ENCODE results near the gene SLC7A8.

DNA sequence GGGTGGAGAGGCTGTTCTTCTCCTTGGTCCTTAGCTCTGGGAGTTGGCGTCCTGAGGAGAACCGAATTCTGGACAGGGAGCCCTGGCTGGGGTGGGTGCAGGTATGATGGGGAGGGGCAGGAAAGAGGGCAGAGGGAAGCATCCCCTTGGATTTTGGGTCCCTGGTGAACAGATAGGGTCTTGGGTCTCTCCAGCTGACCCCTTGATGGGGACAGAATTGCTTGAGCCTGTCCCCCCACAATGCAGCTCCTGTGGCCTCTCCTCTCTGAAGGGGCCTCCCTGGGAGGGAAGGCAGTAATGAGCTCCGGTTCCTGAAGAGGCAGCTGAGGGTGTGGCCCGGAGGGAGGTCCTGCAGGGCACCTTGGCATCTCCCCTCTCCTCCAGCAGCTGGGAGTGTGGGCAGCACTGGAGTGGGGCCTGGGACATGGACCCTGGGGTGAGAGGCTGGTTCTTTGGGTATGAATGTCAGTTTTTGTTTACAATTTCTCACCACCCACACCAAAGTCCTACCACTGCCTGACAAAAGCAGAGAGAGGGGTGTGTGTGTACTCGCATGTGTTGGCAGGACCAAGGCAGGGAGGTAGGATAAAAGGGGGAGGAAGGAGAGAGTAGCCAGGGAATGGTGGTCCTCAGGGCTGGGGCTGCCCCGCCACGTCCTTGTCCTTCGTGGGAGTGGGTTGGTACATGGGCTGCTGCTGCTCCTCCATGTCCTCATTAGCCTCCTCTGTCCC lies 56.7 kb downstream of the SLC7A8 start:
- TF ChIP-seq POLR2A (IDR thresholded peaks at IDR 0.05; ENCODE audit: low read depth, low read length) (no peak), SPI1 (IDR thresholded peaks at IDR 0.05; ENCODE audit: low read depth, low read length) (no peak), POLR2AphosphoS5 (IDR thresholded peaks at IDR 0.05; ENCODE audit: low read depth, low read length) (no peak)
